ENCODE results near the gene STAB1. TPM values are rescaled to one million over a fixed set of nuclear protein-coding genes. Genes with fewer than 3 reads are reported as not detected.

STAB1 gene
- total and polyA plus RNA-seq, 2 of the 13 experiments (the other 11 are each of a cell fraction or from before 2014, with no cell fraction given), result 0.09 to 0.34 TPM

GRCh38 chr3:52534281-52535183 lies 39.4 kb downstream of the STAB1 start (continued):
- TF ChIP-seq SAFB2 (CRISPR knock-in tag; IDR thresholded peaks at IDR 0.05; ENCODE audit: borderline replicate concordance, low read depth) (no peak), ZNF441 (CRISPR knock-in tag; IDR thresholded peaks at IDR 0.05; ENCODE audit: borderline replicate concordance) (peak; percentile 30; the same call in 1 of the 2 replicates), BRD4 (CRISPR knock-in tag; IDR thresholded peaks at IDR 0.05) (no peak), GZF1 (CRISPR knock-in tag; IDR thresholded peaks at IDR 0.05) (peak; percentile 61; the same call in 1 of the 2 replicates), RARG (CRISPR knock-in tag; IDR thresholded peaks at IDR 0.05; ENCODE audit: low read depth) (no peak), BORCS8-MEF2B (CRISPR knock-in tag; IDR thresholded peaks at IDR 0.05) (no peak; the same call in 1 of the 2 replicates), CERS6 (CRISPR knock-in tag; IDR thresholded peaks at IDR 0.05) (0 out of 2 replicates have a peak, but pooled peaks have one; percentile 39), TSC22D2 (CRISPR knock-in tag; IDR thresholded peaks at IDR 0.05; ENCODE audit: borderline replicate concordance) (no peak), KDM6A (CRISPR knock-in tag; IDR thresholded peaks at IDR 0.05; ENCODE audit: low read depth) (no peak), SP140L (CRISPR knock-in tag; IDR thresholded peaks at IDR 0.05; ENCODE audit: borderline replicate concordance) (no peak), SOX5 (CRISPR knock-in tag; IDR thresholded peaks at IDR 0.05; ENCODE audit: borderline replicate concordance) (no peak), NFKBIZ (CRISPR knock-in tag; IDR thresholded peaks at IDR 0.05) (no peak), ZNF24 (IDR thresholded peaks at IDR 0.05) (no peak), ZNF552 (CRISPR knock-in tag; IDR thresholded peaks at IDR 0.05; ENCODE audit: borderline replicate concordance) (no peak; the same call in 1 of the 2 replicates), HIC2 (CRISPR knock-in tag; IDR thresholded peaks at IDR 0.05; ENCODE audit: low read depth) (no peak), ZNF777 (CRISPR knock-in tag; IDR thresholded peaks at IDR 0.05) (no peak), ZNF253 (CRISPR knock-in tag; IDR thresholded peaks at IDR 0.05; ENCODE audit: borderline replicate concordance) (no peak), SMAD3 (CRISPR knock-in tag; IDR thresholded peaks at IDR 0.05) (no peak), ZBTB43 (CRISPR knock-in tag; conservative IDR thresholded peaks at IDR 0.05) (no peak), TAF1 (CRISPR knock-in tag; IDR thresholded peaks at IDR 0.05) (peak; percentile 58; the same call in 1 of the 2 replicates), HCFC1 (IDR thresholded peaks at IDR 0.05; ENCODE audit: low read depth, low read length) (no peak)
- TF ChIP-seq, protein P1, sequence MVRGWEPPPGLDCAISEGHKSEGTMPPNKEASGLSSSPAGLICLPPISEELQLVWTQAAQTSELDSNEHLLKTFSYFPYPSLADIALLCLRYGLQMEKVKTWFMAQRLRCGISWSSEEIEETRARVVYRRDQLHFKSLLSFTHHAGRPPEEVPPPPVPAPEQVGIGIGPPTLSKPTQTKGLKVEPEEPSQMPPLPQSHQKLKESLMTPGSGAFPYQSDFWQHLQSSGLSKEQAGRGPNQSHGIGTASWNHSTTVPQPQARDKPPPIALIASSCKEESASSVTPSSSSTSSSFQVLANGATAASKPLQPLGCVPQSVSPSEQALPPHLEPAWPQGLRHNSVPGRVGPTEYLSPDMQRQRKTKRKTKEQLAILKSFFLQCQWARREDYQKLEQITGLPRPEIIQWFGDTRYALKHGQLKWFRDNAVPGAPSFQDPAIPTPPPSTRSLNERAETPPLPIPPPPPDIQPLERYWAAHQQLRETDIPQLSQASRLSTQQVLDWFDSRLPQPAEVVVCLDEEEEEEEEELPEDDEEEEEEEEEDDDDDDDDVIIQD (CRISPR knock-in tag; IDR thresholded peaks at IDR 0.05; ENCODE audit: low read depth), result no peak
- TF ChIP-seq, protein P2, sequence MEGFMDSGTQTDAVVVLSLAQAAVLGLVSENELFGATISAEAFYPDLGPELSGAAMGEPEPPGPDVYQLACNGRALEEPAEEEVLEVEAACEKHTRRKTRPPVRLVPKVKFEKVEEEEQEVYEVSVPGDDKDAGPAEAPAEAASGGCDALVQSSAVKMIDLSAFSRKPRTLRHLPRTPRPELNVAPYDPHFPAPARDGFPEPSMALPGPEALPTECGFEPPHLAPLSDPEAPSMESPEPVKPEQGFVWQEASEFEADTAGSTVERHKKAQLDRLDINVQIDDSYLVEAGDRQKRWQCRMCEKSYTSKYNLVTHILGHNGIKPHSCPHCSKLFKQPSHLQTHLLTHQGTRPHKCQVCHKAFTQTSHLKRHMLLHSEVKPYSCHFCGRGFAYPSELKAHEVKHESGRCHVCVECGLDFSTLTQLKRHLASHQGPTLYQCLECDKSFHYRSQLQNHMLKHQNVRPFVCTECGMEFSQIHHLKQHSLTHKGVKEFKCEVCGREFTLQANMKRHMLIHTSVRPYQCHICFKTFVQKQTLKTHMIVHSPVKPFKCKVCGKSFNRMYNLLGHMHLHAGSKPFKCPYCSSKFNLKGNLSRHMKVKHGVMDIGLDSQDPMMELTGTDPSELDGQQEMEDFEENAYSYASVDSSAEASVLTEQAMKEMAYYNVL (CRISPR knock-in tag; IDR thresholded peaks at IDR 0.05; ENCODE audit: borderline replicate concordance), result no peak

Data from HepG2 (cell line).